PFSK-1 (cell line): Measurements from ENCODE around the gene NAPA.

Source experiments
- FOXP2 ChIP-seq: optimal IDR thresholded peaks from 2 replicates; pipeline ENCODE3; 2011; ENCODE audit warnings: borderline replicate concordance, control low read depth, inconsistent platforms; ENCODE audit not compliant: insufficient read depth; ENCODE audit errors: extremely low read length, extremely low read depth
- POLR2AphosphoS5 ChIP-seq: IDR thresholded peaks from 2 replicates; pipeline ENCODE4 v1.6.1; 2012; ENCODE audit warnings: low read depth, mild to moderate bottlenecking, control low read depth, low read length, moderate library complexity
- REST ChIP-seq, 2 experiments: IDR thresholded peaks; 2 replicates each; pipeline versions ENCODE4 v1.6.1 to v1.8.0; 2011 to 2012; ENCODE audit warnings: low read depth in 2 of 2, low read length in 2 of 2, control low read depth in 1 of 2, inconsistent platforms in 1 of 2, mild to moderate bottlenecking in 1 of 2, moderate library complexity in 1 of 2; ENCODE audit not compliant: insufficient read depth in 1 of 2
- SIN3A ChIP-seq: IDR thresholded peaks from 2 replicates; pipeline ENCODE4 v1.6.1; 2012; ENCODE audit warnings: mild to moderate bottlenecking, low read length, moderate library complexity, borderline replicate concordance; ENCODE audit not compliant: insufficient read depth
- TAF1 ChIP-seq: IDR thresholded peaks from 2 replicates; pipeline ENCODE4 v1.6.1; 2012; ENCODE audit warnings: low read length, control low read depth, borderline replicate concordance; ENCODE audit not compliant: insufficient read depth

The NAPA gene

GRCh38 chr19:47470447-47471195, 44.2 kb downstream of the NAPA start:
- TF ChIP-seq POLR2AphosphoS5 (no peak), TAF1 (no peak), REST (IDR thresholded peaks at IDR 0.05; ENCODE audit: insufficient read depth in 1 of 2, low read depth in 2 of 2, low read length in 2 of 2) (no peak)

GRCh38 chr19:47469719-47470118, 45.1 kb downstream of the NAPA start:
- no peak for TF ChIP-seq REST (IDR thresholded peaks at IDR 0.05; ENCODE audit: insufficient read depth in 1 of 2, low read depth in 2 of 2, low read length in 2 of 2)
- no peak for TF ChIP-seq SIN3A
- TF ChIP-seq POLR2AphosphoS5: no peak
- TF ChIP-seq TAF1: no peak
- TF ChIP-seq FOXP2: no peak

- TF ChIP-seq REST (IDR thresholded peaks at IDR 0.05; ENCODE audit: insufficient read depth in 1 of 2, low read depth in 2 of 2, low read length in 2 of 2) (no peak), SIN3A (no peak), TAF1 (no peak), FOXP2 (no peak), POLR2AphosphoS5 (no peak)
These were observed 45.5 kb downstream of the NAPA start for GRCh38 chr19:47469363-47469700.

GRCh38 chr19:47467914-47468313, 46.9 kb downstream of the NAPA start:
- TF ChIP-seq SIN3A (no peak), TAF1 (no peak), FOXP2 (no peak), POLR2AphosphoS5 (no peak), REST (IDR thresholded peaks at IDR 0.05; ENCODE audit: insufficient read depth in 1 of 2, low read depth in 2 of 2, low read length in 2 of 2) (no peak)

GRCh38 chr19:47465957-47466356, 48.9 kb downstream of the NAPA start:
- TF ChIP-seq REST (IDR thresholded peaks at IDR 0.05; ENCODE audit: insufficient read depth in 1 of 2, low read depth in 2 of 2, low read length in 2 of 2) (no peak), TAF1 (no peak), FOXP2 (no peak), SIN3A (no peak), POLR2AphosphoS5 (no peak)
